Measurements from ENCODE around the gene ANKRD44. TPM values are rescaled to one million over a fixed set of nuclear protein-coding genes. Genes with fewer than 3 reads are reported as not detected.

The ANKRD44 gene
- total RNA-seq, 1 donor from 2014 or later: 3.4 TPM

DNA sequence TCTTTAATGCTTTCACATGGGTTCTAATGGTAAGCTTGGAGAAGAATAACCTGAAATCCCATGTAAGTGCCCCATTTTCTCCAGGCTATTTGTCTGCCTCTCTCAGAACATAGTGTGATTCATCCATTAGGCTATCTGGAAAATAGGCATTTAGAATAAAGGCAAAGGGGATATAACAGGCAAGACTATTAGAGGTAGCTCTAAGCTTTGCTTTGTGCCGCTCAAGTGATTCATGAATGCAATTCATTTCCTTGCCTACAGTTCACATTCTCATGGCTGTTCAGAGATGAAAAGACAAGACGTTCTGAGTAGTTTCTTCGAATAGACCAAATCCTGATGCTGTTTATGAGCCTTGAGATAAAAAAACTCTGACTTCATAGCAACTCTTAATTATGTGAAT is 101.7 kb downstream of the ANKRD44 start:
- no peak overlapping the region for H3K9ac ChIP-seq
- no peaks in the 10 kb centered on the region for H3F3A ChIP-seq (ENCODE audit: low read depth)
- no peaks in the 10 kb centered on the region for H3K4me1 ChIP-seq
- no peaks in the 10 kb centered on the region for H3K27me3 ChIP-seq
- no peaks in the 10 kb centered on the region for H3K9me3 Mint-ChIP-seq
- H3K36me3 Mint-ChIP-seq: no peaks in the 10 kb centered on the region
- H3K4me3 ChIP-seq: no peak overlapping the region
- peaks cover 14% of the 10 kb centered on the region for H3K4me1 Mint-ChIP-seq
- H2AFZ ChIP-seq (replicated peaks): no peak overlapping the region
- no peaks in the 10 kb centered on the region for H3K27me3 Mint-ChIP-seq (ENCODE audit: insufficient read depth, low read depth)
- no peak for TF ChIP-seq EZH2 (IDR thresholded peaks at IDR 0.05)
- no peak for TF ChIP-seq CTCF (IDR thresholded peaks at IDR 0.05)
- TF ChIP-seq EZH2phosphoT487 (IDR thresholded peaks at IDR 0.05): no peak
- H3K27ac Mint-ChIP-seq: no peak overlapping the region
- no peaks in the 10 kb centered on the region for H3K9me3 ChIP-seq (ENCODE audit: low read depth)
- no peak overlapping the region for H3K4me3 Mint-ChIP-seq
- DNase-seq (ENCODE audit: low spot score): no peak
- H3K4me2 ChIP-seq: no peak overlapping the region
- no peaks in the 10 kb centered on the region for H3K79me2 ChIP-seq (ENCODE audit: low read depth)
- no peaks in the 10 kb centered on the region for H4K20me1 ChIP-seq (ENCODE audit: low read depth)
- no peak overlapping the region for H3K27ac ChIP-seq
- no peaks in the 10 kb centered on the region for H3K36me3 ChIP-seq

- TF ChIP-seq CTCF (IDR thresholded peaks at IDR 0.05) (no peak), EZH2 (IDR thresholded peaks at IDR 0.05) (no peak), EZH2phosphoT487 (IDR thresholded peaks at IDR 0.05) (no peak)
- peaks cover 14% of the 10 kb centered on the region for H3K4me1 Mint-ChIP-seq
- no peaks in the 10 kb centered on the region for H3K36me3 Mint-ChIP-seq
These were observed 102.6 kb downstream of the ANKRD44 start for GRCh38 chr2:197208024-197208423.

DNA sequence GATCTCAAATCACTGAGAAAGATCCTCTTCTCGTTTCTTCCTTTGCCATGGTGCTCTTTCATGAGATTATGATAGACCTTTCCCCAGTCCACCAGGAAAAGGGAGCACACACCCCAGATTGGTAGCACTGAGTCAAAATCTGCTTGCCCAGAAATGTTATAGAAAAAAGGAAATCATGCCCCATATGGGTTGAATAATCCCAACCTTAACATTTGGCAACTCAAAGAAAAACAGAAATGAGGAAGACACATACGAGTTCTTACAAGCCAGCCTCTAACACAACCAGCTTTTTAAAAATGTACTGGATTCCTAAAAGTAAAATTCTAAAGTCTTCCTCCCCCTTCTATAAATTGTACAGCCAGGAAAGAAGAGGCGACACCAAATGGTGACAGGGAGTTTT is 103.0 kb downstream of the ANKRD44 start:
- H3F3A ChIP-seq (ENCODE audit: low read depth): no peaks in the 10 kb centered on the region
- no peaks in the 10 kb centered on the region for H4K20me1 ChIP-seq (ENCODE audit: low read depth)
- Mint-ChIP-seq H3K4me3 (no peak overlapping the region), H3K27me3 (ENCODE audit: insufficient read depth, low read depth) (no peaks in the 10 kb centered on the region), H3K9me3 (no peaks in the 10 kb centered on the region), H3K36me3 (no peaks in the 10 kb centered on the region), H3K27ac (no peak overlapping the region), H3K4me1 (peaks cover 11% of the 10 kb centered on the region)
- H2AFZ ChIP-seq (replicated peaks): no peak overlapping the region
- no peaks in the 10 kb centered on the region for H3K4me1 ChIP-seq
- no peak overlapping the region for H3K27ac ChIP-seq
- no peaks in the 10 kb centered on the region for H3K9me3 ChIP-seq (ENCODE audit: low read depth)
- no peaks in the 10 kb centered on the region for H3K27me3 ChIP-seq
- TF ChIP-seq EZH2 (IDR thresholded peaks at IDR 0.05) (no peak), EZH2phosphoT487 (IDR thresholded peaks at IDR 0.05) (no peak), CTCF (IDR thresholded peaks at IDR 0.05) (no peak)
- no peak overlapping the region for H3K9ac ChIP-seq
- no peak overlapping the region for H3K4me3 ChIP-seq
- no peaks in the 10 kb centered on the region for H3K36me3 ChIP-seq
- H3K4me2 ChIP-seq: no peak overlapping the region
- DNase-seq (ENCODE audit: low spot score): no peak
- H3K79me2 ChIP-seq (ENCODE audit: low read depth): no peaks in the 10 kb centered on the region

More at GRCh38 chr2:197208024-197208423, 102.6 kb downstream of the ANKRD44 start:
- Histone ChIP-seq H3F3A (ENCODE audit: low read depth) (no peaks in the 10 kb centered on the region), H4K20me1 (ENCODE audit: low read depth) (no peaks in the 10 kb centered on the region), H3K9me3 (ENCODE audit: low read depth) (no peaks in the 10 kb centered on the region), H3K27me3 (no peaks in the 10 kb centered on the region), H3K4me3 (no peak overlapping the region), H3K4me2 (no peak overlapping the region), H3K79me2 (ENCODE audit: low read depth) (no peaks in the 10 kb centered on the region), H3K9ac (no peak overlapping the region), H2AFZ (replicated peaks) (no peak overlapping the region), H3K36me3 (no peaks in the 10 kb centered on the region), H3K27ac (no peak overlapping the region), H3K4me1 (no peaks in the 10 kb centered on the region)
- Mint-ChIP-seq H3K27ac (no peak overlapping the region), H3K9me3 (no peaks in the 10 kb centered on the region), H3K4me3 (no peak overlapping the region), H3K27me3 (ENCODE audit: insufficient read depth, low read depth) (no peaks in the 10 kb centered on the region)
- DNase-seq (ENCODE audit: low spot score): no peak
